ACHN (cell line): ENCODE results near the gene PDZD8.
A peak's percentile ranks its signal among the peaks of the same experiment; 100 is the strongest.

ENCODE experiments used
- DNase-seq: peaks from one replicate; pipeline ENCODE4 v3.0.0-alpha.2; 2015
- in situ Hi-C: cut with HindIII; loops from 2 replicates; pipeline ENCODE4 v1.10.0; 2017; ENCODE audit warnings: low sequenced_read_pairs, low pct_ligation_motif_present, low pct_unique_long_range_greater_than_20kb

The PDZD8 gene

GRCh38 chr10:117375360-117376178, at the start of gene PDZD8:
Gene PDZD8, minus strand, starts transcription at chr10:117375440. Its CDS starts 213 bp downstream, at chr10:117375227.
- in situ Hi-C loops: no loop called here
- peak; percentile 93 for DNase-seq

GRCh38 chr10:117424171-117424570, 48.9 kb upstream of the PDZD8 start:
- in situ Hi-C loops: no loop called here
- DNase-seq: no peak

GRCh38 chr10:117421985-117422384, 46.7 kb upstream of the PDZD8 start:
- in situ Hi-C loops: no loop called here

GRCh38 chr10:117420768-117421167, 45.5 kb upstream of the PDZD8 start:
- no peak for DNase-seq
- in situ Hi-C loops: no loop called here

More at GRCh38 chr10:117421985-117422384, 46.7 kb upstream of the PDZD8 start:
- DNase-seq: no peak

DNA sequence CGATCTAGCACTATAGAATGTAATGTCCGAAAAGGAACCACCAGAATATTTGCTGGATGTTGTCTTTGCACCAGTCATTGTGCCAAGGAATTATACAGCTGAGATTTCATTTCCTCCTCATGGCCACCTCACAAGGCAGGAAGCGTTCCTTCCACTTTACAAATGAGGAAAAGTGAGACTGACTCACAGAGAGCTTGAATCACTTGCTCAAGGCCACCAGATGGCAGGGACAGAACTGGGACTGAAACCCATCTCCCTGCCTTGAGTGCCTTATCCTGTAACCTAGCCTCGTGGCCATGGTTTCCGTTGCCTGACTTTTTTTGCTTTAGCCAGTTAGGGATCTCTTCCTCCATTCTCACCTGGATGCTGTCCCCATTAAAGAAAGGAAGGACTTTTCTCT, 44.7 kb upstream of the PDZD8 start:
- in situ Hi-C loops: no loop called here
- DNase-seq: no peak

- in situ Hi-C loops: no loop called here
- no peak for DNase-seq
Observed at GRCh38 chr10:117419159-117419558, 43.9 kb upstream of the PDZD8 start.

- DNase-seq: no peak
- in situ Hi-C loops: no loop called here
Observed at GRCh38 chr10:117418121-117418520, 42.9 kb upstream of the PDZD8 start.

DNA sequence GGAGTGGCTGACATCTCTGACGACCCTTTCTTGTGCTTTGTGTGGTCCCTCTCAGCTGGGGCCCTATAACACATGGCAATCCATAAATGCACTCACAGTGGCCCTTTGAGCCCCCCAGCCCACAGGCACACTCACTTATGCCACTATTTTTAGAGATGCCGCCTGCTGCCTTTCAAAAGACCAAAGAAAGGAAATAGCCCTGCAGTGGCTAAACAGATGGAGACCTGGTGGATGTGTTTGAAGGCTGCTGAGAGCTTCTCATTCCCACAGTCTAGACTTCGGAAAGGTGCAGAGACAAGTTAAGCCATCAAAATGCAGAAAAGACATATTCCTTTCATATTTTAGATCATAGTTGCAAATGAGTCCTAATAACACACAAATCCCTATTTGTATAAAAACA, 42.0 kb upstream of the PDZD8 start:
- in situ Hi-C loops: no loop called here
- no peak for DNase-seq

DNA sequence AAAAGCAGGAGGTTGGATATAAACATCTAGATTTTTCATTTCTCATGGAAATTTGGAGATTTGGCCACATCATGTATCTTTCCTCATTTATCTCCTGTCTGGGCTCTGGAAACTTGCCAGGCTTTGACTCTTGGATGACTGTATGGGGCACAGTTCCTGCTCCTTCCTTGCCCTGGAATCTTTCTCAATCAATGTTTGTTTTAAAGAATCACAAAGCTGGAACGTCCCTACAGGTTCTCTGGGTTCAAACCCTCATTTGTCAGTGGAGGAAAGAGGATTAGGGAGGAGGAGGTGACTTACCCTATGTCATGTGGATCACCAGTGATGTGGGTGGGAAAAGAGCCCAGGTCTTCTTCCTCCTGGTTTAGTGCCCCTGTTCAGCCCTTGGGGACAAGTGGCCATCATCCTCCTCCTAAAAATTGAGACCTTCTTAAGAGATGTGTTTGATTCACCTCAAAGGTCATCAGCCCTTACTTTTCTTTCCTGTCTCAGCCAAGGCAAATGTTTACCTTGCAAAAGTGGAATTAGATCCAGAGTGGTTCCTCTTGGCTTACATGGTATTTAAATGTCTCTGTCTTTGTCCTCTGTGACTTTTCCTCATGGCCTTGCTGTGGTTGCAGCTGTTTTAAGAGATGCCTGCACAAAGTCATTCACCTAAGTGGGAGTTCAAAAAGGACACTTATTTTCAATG, 38.8 kb upstream of the PDZD8 start:
- in situ Hi-C loops: no loop called here
- DNase-seq: peak; percentile 30

GRCh38 chr10:117412469-117413010, 37.3 kb upstream of the PDZD8 start:
- in situ Hi-C loops: no loop called here
- no peak for DNase-seq

DNA sequence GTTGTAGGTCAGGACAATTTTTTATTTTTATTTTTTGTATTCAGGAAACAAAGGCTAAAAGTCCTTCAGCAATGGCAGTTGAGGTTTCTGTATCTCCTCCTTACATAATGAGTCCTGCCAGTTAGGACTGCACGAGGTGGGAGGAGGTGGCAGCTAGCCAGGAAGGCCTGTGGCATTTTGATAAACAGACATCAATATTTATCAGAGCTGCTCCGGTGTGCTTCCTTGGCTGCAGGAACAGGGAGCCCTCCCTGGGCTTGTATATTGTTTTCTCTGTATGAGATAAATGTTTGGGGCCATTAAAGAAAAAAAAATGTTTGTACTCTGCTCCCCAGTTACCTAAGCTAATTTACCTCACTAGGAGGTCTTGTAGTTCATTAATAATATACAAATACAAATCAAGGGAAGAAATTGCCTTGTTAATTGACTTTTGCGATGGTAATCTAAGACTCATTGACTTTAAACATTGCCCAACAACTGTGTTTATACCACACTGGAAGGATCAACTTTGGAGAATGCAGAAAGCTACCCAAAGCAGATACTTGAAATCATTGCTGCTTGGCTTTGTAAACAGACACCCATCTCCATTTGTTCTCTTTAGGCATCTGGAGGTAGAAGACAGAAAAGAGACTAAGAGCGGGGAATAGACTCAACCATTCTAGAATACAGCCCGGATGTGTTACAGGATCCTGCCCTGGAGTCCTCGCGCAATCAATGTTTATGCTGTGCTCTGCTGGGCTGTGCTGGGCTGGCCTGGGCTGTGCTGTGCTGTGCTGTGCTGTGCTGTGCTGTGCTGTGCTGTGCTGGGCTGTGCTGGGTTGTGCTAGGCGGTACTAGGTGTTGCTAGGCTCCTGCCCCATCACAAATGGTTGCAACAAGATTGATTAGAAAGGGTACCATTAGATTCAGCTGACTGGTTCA, 36.5 kb upstream of the PDZD8 start:
- no peak for DNase-seq
- in situ Hi-C loops: no loop called here

DNA sequence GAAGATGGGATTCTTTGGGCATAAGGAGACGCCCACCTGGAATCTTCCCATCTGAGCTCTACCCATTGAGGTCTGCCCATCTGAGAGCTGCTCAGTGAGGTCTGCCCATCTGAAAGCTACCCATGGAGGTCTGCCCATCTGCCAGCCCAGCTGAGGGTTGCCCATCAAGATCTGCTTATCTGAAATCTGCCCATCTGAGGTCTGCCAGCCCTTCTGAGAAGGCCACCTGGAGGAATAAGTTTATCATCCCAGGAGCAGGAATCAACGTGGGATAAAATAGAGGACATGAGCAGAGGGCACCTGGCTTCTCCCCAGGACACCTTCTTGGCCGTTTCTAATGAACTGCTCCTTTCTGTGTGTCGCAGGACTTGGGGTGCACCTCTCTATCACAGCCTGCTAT, 35.3 kb upstream of the PDZD8 start:
- in situ Hi-C loops: no loop called here
- DNase-seq: no peak

DNA sequence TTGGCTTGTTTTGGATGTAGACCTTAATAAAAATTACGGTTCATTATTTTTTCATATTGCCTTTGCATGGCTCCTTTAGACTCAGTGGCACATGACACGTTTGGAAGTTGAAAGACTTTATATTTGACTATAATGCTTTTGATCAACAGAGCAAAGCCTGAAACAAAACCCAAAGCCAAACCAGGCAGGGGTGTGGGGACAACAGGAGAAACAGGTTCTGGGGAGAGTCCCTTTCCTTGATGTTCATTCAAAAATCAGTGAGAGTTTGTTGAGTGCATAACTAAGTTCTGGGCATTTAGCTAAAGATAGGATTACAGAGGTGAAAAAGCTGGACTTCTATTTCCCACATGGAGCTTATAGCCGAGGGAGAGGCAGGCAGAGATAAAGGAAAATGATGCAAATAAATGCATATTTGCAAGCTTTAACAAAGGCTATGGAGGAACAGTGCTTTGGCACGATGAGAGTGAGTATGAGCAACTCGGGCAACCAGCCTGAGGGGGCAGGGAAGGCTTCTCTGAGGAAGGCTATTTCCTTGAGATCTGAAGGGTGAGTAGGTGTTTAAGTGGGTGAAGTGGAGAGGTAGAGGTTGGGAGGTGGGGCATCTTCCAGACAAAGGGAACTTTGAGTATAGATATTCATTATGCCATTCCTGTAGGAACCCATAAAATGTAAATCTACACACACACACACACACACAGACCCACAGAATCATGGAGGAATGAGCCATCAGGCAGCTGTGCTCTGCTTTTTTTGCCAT, 34.5 kb upstream of the PDZD8 start:
- in situ Hi-C loops: no loop called here
- DNase-seq: no peak

- no peak for DNase-seq
- in situ Hi-C loops: no loop called here
Observed at GRCh38 chr10:117408436-117409384, 33.5 kb upstream of the PDZD8 start.

DNA sequence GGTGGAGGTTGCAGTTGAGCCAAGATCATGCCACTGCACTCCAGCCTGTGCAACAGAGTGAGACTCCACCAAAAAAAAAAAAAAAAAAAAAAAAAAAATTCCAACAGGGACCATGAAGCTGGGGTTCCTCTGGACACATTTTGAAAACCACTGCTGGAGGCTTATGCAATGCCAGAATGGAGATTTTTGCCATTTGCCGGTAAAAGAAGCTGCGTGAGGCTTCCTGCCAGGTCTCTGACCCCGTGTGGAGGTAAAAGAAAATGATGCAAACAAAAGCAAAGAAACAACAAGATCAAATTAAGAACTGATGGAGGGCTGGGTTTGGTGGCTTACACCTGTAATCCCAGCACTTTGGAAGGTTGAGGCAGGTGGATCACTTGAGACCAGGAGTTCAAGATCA, 30.5 kb upstream of the PDZD8 start:
- no peak for DNase-seq
- in situ Hi-C loops: no loop called here

DNA sequence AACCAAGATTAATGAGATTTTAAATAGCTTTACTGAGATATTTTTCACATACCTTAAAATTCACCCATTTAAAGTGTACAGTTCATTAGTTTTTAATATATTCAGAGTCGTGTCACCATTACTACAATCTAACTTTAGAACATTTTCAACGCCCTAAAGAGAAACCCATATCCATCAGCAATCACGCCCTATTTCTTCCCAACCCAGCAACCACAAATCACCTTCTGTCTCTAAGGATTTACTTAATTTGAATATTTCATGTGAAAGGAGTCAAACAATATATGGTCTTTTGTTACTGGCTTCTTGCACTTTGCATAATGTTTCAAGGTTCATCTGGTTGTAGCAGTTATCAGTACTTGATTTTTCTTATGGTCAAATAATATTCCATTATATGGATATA, 25.1 kb upstream of the PDZD8 start:
- no peak for DNase-seq
- in situ Hi-C loops: no loop called here
